LNCaP clone FGC (cell line): ENCODE results near the gene MAPK1.

Experiments
- DNase-seq: peaks from one replicate; pipeline ENCODE4 v3.0.0-alpha.2; 2011; ENCODE audit warnings: low read depth
- H3K4me3 ChIP-seq: 2 replicates; pipeline ENCODE4 v1.5.1; 2011; ENCODE audit warnings: mild to moderate bottlenecking, low read depth, low read length, control low read depth
- TF ChIP-seq, protein P1 (sequence below): IDR thresholded peaks from 2 replicates; pipeline ENCODE4 v1.5.1; 2012; ENCODE audit warnings: mild to moderate bottlenecking; ENCODE audit not compliant: control insufficient read depth, insufficient read depth; ENCODE audit errors: extremely low read depth

Gene MAPK1

GRCh38 chr22:21780259-21780658 is 87.2 kb downstream of the MAPK1 start:
- no peak overlapping the region for H3K4me3 ChIP-seq
- TF ChIP-seq, protein P1, sequence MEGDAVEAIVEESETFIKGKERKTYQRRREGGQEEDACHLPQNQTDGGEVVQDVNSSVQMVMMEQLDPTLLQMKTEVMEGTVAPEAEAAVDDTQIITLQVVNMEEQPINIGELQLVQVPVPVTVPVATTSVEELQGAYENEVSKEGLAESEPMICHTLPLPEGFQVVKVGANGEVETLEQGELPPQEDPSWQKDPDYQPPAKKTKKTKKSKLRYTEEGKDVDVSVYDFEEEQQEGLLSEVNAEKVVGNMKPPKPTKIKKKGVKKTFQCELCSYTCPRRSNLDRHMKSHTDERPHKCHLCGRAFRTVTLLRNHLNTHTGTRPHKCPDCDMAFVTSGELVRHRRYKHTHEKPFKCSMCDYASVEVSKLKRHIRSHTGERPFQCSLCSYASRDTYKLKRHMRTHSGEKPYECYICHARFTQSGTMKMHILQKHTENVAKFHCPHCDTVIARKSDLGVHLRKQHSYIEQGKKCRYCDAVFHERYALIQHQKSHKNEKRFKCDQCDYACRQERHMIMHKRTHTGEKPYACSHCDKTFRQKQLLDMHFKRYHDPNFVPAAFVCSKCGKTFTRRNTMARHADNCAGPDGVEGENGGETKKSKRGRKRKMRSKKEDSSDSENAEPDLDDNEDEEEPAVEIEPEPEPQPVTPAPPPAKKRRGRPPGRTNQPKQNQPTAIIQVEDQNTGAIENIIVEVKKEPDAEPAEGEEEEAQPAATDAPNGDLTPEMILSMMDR, result no peak
- DNase-seq, result no peak

DNA sequence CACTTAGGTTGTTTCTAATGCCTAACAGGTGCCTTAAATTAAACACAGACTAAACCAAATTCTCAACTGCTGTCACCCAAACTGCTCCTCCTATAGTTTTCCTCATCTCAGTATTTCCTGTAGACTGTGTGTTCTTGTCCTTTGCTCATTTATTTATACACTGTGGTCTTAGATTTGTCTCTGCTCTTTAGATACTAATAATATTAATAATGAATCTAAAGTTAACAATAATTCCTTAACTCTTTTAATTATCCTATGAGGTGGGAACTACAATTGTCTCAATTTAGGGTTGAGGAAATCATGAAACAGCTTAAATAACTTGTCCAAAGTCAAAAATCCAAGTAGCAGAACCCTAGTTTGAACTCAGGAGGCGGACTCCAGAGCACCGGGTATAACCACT is 88.0 kb downstream of the MAPK1 start:
- no peak overlapping the region for H3K4me3 ChIP-seq
- DNase-seq, result no peak
- TF ChIP-seq, protein P1, result no peak

DNA sequence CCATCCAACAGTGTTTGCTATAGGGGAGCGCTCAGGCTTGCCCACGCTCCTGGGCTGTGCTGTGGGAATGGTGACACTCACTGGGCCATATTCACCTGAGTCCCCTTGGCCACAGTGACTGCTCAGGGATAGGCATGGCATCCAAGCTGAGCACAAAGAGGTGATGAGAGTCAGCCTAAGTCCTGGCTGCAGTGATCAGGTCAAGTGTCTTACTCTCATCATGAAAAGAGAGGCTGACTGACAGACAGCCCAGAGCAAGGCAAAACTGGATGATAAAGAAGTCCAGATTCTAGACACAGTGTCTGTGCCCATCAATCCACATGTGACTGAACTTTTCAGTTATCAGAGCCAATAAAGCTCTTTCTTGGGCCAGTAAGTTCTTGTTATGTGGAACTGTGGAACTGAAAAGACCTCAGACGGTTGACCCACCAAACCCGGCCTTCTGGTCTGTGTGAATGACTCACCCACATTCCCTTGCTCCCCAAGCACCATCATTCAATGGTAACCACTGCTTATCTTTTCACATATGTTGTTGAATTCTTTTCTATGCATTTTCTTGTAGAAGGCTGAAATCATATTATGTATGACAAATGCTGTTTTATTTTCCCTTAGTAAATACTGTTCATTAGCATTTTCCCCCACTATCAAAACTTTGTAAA is 88.6 kb downstream of the MAPK1 start:
- no peak for DNase-seq
- TF ChIP-seq, protein P1, result no peak
- no peak overlapping the region for H3K4me3 ChIP-seq

DNA sequence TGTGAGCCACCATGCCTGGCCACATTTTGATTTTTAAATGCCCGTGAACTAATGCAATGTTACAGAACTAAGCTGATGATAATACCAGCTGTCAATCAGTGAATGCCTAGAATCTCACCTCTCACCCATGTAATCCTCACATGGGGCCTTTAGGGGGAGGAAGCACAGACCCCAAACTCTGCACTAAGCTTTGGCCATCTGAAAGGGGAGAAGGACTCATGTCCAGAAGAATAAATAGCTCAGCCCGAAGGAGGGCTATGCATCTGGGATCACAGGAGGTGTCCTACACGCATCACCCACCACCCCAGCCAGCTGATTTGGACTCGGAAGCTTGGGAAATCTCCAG is 95.8 kb downstream of the MAPK1 start:
- H3K4me3 ChIP-seq, result no peak overlapping the region
- DNase-seq, result no peak
- TF ChIP-seq, protein P1, result no peak

DNA sequence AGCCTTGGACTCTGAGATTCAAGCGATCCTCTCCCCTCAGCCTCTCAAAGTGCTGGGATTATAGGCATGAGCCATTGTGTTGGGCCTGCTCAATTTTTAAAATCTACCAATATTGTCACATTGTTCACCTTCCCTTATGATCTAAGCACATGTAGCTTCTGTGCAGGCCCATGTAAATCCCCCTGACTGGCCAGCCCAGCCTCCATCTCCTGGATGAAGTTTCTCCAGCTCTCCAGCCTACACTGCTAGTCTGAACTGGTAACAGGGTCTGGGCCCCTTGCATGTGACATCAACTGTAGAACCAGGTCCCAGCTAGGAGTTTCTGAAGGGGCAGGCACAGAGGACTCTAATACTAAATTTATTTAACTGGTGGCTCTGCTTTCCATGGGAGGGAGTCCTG is 99.0 kb downstream of the MAPK1 start:
- no peak overlapping the region for H3K4me3 ChIP-seq
- TF ChIP-seq, protein P1, result no peak
- DNase-seq, result no peak

DNA sequence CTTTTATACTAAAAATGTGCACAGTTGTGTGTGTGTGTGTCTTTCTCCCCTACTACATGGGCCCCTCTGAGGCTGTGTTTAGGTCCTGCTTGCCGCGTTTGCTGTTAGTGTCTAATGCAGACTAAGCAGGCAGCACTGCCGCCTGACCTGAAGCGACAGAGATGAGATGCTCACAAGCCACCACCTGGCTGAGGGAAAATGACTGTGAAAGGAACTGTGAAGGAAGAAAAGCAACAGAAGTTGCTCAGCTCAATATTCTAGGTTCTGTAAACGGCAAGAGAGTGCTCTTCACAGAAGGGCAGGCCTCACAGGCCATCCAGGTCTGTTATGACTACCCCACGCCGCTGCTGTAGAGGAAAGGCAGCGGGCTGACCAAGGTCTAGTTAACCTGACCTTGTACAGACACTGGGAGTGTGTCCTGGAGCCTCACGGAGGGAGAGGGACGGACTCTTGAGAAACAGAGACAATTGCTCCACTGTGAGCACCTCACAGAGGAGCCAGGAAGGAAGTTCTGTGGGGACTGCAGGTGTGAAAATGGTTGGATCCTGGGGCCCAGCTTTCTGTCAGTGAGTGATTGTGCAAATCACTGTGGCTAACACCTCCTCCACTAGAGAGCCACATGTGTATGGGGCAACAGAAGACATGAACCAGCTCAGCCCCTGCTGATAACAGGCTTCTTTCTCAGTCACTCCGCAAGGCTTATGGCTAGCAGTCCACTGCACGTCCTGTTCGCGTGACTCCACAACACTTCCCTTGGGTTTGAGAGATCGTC is 100.6 kb downstream of the MAPK1 start:
- TF ChIP-seq, protein P1, result no peak
- no peak for DNase-seq
- H3K4me3 ChIP-seq, result no peak overlapping the region
